Measurements from ENCODE around the gene ZNF536. TPM values are rescaled to one million over a fixed set of nuclear protein-coding genes. Genes with fewer than 3 reads are reported as not detected.
"Not testable (repeated sequence)": the region's sequence is repeated elsewhere in the genome, so short reads cannot be mapped to it uniquely, and the experiment has no call there.

Gene ZNF536
- total and polyA plus RNA-seq, 7 donors: under 0.01 to 8.9 (median 3.8) TPM

- intact Hi-C loops (cut with DNase I): no loop called here
- no peak for DNase-seq
- H3K27me3 ChIP-seq: no peaks in the 10 kb centered on the region
- H3K27ac ChIP-seq: no peak overlapping the region
- no peaks in the 10 kb centered on the region for H3K36me3 ChIP-seq
- TF ChIP-seq POLR2AphosphoS5 (IDR thresholded peaks at IDR 0.05) (no peak), POLR2A (IDR thresholded peaks at IDR 0.05) (no peak), EP300 (IDR thresholded peaks at IDR 0.05) (no peak)
- WGBS, 2 donors: 48 to 76% methylated on average over 4 of the region's 4 CpGs
- no peaks in the 10 kb centered on the region for H3K9me3 ChIP-seq
- no peak overlapping the region for H3K4me3 ChIP-seq
- no peaks in the 10 kb centered on the region for H3K4me1 ChIP-seq
Measured at GRCh38 chr19:30442674-30443073, 70.5 kb downstream of the ZNF536 start.

- TF ChIP-seq POLR2AphosphoS5 (IDR thresholded peaks at IDR 0.05) (no peak), EP300 (IDR thresholded peaks at IDR 0.05) (no peak), CTCF (IDR thresholded peaks at IDR 0.05) (no peak), POLR2A (IDR thresholded peaks at IDR 0.05) (no peak)
- H3K27me3 ChIP-seq: no peaks in the 10 kb centered on the region
- no peaks in the 10 kb centered on the region for H3K36me3 ChIP-seq
- no peak for DNase-seq
- 95 to 96% methylated on average over 50 of the region's 50 CpGs for WGBS, 2 donors
- no peaks in the 10 kb centered on the region for H3K4me1 ChIP-seq
- no peak overlapping the region for H3K4me3 ChIP-seq
- no peak overlapping the region for H3K27ac ChIP-seq
- intact Hi-C loops (cut with DNase I): no loop called here
- H3K9me3 ChIP-seq: no peaks in the 10 kb centered on the region
Measured at GRCh38 chr19:30443531-30444252, 71.5 kb downstream of the ZNF536 start.

- no peak for DNase-seq
- 96 to 97% methylated on average over 37 of the region's 37 CpGs for WGBS, 2 donors
- no peak for TF ChIP-seq CTCF (IDR thresholded peaks at IDR 0.05)
- no peak for TF ChIP-seq EP300 (IDR thresholded peaks at IDR 0.05)
- no peak for TF ChIP-seq POLR2A (IDR thresholded peaks at IDR 0.05)
- TF ChIP-seq POLR2AphosphoS5 (IDR thresholded peaks at IDR 0.05): no peak
- intact Hi-C loops (cut with DNase I): no loop called here
- H3K36me3 ChIP-seq: no peaks in the 10 kb centered on the region
- H3K9me3 ChIP-seq: no peaks in the 10 kb centered on the region
- peaks cover 0 to under 1% (median 0%) of the 10 kb centered on the region in 4 donors for H3K4me1 ChIP-seq
- no peaks in the 10 kb centered on the region for H3K27me3 ChIP-seq
- no peak overlapping the region for H3K27ac ChIP-seq
- no peak overlapping the region for H3K4me3 ChIP-seq
Measured at GRCh38 chr19:30444253-30444671, 72.1 kb downstream of the ZNF536 start.

- WGBS, 2 donors: 95 to 96% methylated on average over 29 of the region's 29 CpGs
- peaks cover 0 to 6% (median 0%) of the 10 kb centered on the region in 4 donors for H3K4me1 ChIP-seq
- no peaks in the 10 kb centered on the region for H3K9me3 ChIP-seq
- H3K27me3 ChIP-seq: no peaks in the 10 kb centered on the region
- no peak overlapping the region for H3K27ac ChIP-seq
- intact Hi-C loops (cut with DNase I): no loop called here
- no peaks in the 10 kb centered on the region for H3K36me3 ChIP-seq
- no peak overlapping the region for H3K4me3 ChIP-seq
- TF ChIP-seq POLR2AphosphoS5 (IDR thresholded peaks at IDR 0.05) (no peak), CTCF (IDR thresholded peaks at IDR 0.05) (no peak), POLR2A (IDR thresholded peaks at IDR 0.05) (no peak), EP300 (IDR thresholded peaks at IDR 0.05) (no peak)
- no peak for DNase-seq
Measured at GRCh38 chr19:30444686-30445232, 72.6 kb downstream of the ZNF536 start.

GRCh38 chr19:30445385-30445784, 73.2 kb downstream of the ZNF536 start:
- Histone ChIP-seq H3K27ac (no peak overlapping the region), H3K4me1 (peaks cover 0 to 11% (median 2%) of the 10 kb centered on the region in 4 donors), H3K9me3 (no peaks in the 10 kb centered on the region), H3K4me3 (no peak overlapping the region), H3K27me3 (no peaks in the 10 kb centered on the region), H3K36me3 (no peaks in the 10 kb centered on the region)
- DNase-seq: no peak
- WGBS, 2 donors: 95 to 96% methylated on average over 29 of the region's 29 CpGs
- intact Hi-C loops (cut with DNase I): no loop called here
- TF ChIP-seq CTCF (IDR thresholded peaks at IDR 0.05) (no peak), EP300 (IDR thresholded peaks at IDR 0.05) (no peak), POLR2AphosphoS5 (IDR thresholded peaks at IDR 0.05) (no peak), POLR2A (IDR thresholded peaks at IDR 0.05) (no peak)

- WGBS, 2 donors: 95% methylated on average over 9 of the region's 9 CpGs
- DNase-seq; H3K27me3 ChIP-seq; H3K4me3 ChIP-seq; H3K9me3 ChIP-seq; H3K36me3 ChIP-seq; H3K27ac ChIP-seq; intact Hi-C loops (cut with DNase I): not testable (repeated sequence)
- peaks cover 0 to 18% (median 4%) of the 10 kb centered on the region in 4 donors for H3K4me1 ChIP-seq
Measured at GRCh38 chr19:30446120-30446519, 73.9 kb downstream of the ZNF536 start.

Measured in sigmoid colon (tissue), 7 donors.